Keratinocyte (primary cell): ENCODE data around the gene HIGD2A. TPM values are rescaled to one million over a fixed set of nuclear protein-coding genes. Genes with fewer than 3 reads are reported as not detected.

Source experiments
- DNase-seq: peaks from one replicate; pipeline ENCODE4 v3.0.0-alpha.2; 2011; ENCODE audit warnings: low read depth, missing footprints, low spot score
- FAIRE-seq: peaks from 2 replicates; lab custom pipeline; 2011; peaks lifted over from hg19 to GRCh38; lab: Jason Lieb, UNC
- H2AFZ ChIP-seq: 2 replicates; pipeline ENCODE4 v1.6.0; 2012; ENCODE audit warnings: low read length, control low read depth, inconsistent platforms; ENCODE audit not compliant: control insufficient read depth
- H3K27ac ChIP-seq: 2 replicates; pipeline ENCODE4 v1.5.1; 2011; ENCODE audit warnings: low read length; ENCODE audit not compliant: control insufficient read depth, insufficient read depth
- H3K27me3 ChIP-seq: 3 replicates; pipeline ENCODE4 v1.6.0; 2011; ENCODE audit warnings: low read length; ENCODE audit not compliant: control insufficient read depth, insufficient read depth; ENCODE audit errors: extremely low read depth
- H3K36me3 ChIP-seq, 2 experiments: 2 replicates in 1 of 2; 3 replicates in 1 of 2; pipeline ENCODE4 v1.5.1; 2011; ENCODE audit warnings: low read length in 2 of 2, mild to moderate bottlenecking in 1 of 2; ENCODE audit not compliant: control insufficient read depth in 2 of 2, insufficient read depth in 2 of 2; ENCODE audit errors: extremely low read depth in 1 of 2
- H3K4me1 ChIP-seq: 3 replicates; pipeline ENCODE4 v1.5.1; 2011; ENCODE audit warnings: low read length; ENCODE audit not compliant: control insufficient read depth, insufficient read depth; ENCODE audit errors: extremely low read depth
- H3K4me2 ChIP-seq: 3 replicates; pipeline ENCODE4 v1.6.0; 2011; ENCODE audit warnings: low read depth, low read length; ENCODE audit not compliant: control insufficient read depth, insufficient read depth; ENCODE audit errors: extremely low read depth
- H3K4me3 ChIP-seq, 3 experiments: fragments of 200-600 bp in 1 of 3; sonication (generic) in 1 of 3; 2 replicates in 2 of 3; 3 replicates in 1 of 3; pipeline ENCODE4 v1.5.1; 2011 to 2016; ENCODE audit warnings: low read length in 3 of 3, mild to moderate bottlenecking in 3 of 3, control low read depth in 2 of 3, inconsistent platforms in 1 of 3, low read depth in 1 of 3, mixed read lengths in 1 of 3, mixed run types in 1 of 3, moderate library complexity in 1 of 3; ENCODE audit not compliant: control insufficient read depth in 2 of 3, insufficient read depth in 2 of 3; ENCODE audit errors: extremely low read depth in 1 of 3
- H3K79me2 ChIP-seq: 2 replicates; pipeline ENCODE4 v1.6.0; 2012; ENCODE audit warnings: low read length; ENCODE audit not compliant: control insufficient read depth, insufficient read depth
- H3K9ac ChIP-seq: 3 replicates; pipeline ENCODE4 v1.6.0; 2011; ENCODE audit warnings: low read length; ENCODE audit not compliant: control insufficient read depth, insufficient read depth; ENCODE audit errors: extremely low read depth
- H3K9me1 ChIP-seq: 3 replicates; pipeline ENCODE4 v1.6.0; 2011; ENCODE audit warnings: low read length; ENCODE audit not compliant: control insufficient read depth, insufficient read depth; ENCODE audit errors: extremely low read depth
- H3K9me3 ChIP-seq: 2 replicates; pipeline ENCODE4 v1.5.1; 2012; ENCODE audit warnings: low read depth, low read length; ENCODE audit not compliant: control insufficient read depth
- H4K20me1 ChIP-seq: 3 replicates; pipeline ENCODE4 v1.6.0; 2011; ENCODE audit warnings: low read length; ENCODE audit not compliant: control insufficient read depth, insufficient read depth; ENCODE audit errors: extremely low read depth
- CTCF ChIP-seq, 3 experiments: IDR thresholded peaks in 1 of 3; conservative IDR thresholded peaks in 1 of 3; optimal IDR thresholded peaks in 1 of 3; 2 replicates in 2 of 3; 3 replicates in 1 of 3; pipeline versions ENCODE3 to v1.5.1; 2011; ENCODE audit warnings: low read length in 3 of 3, mild to moderate bottlenecking in 3 of 3, moderate library complexity in 2 of 3, control low read depth in 1 of 3, inconsistent platforms in 1 of 3; ENCODE audit not compliant: insufficient read depth in 2 of 3; ENCODE audit errors: extremely low read depth in 1 of 3
- EZH2 ChIP-seq: IDR thresholded peaks from one replicate; pipeline ENCODE4 v1.6.1; 2012; ENCODE audit warnings: inconsistent platforms, mild to moderate bottlenecking, low read length, moderate library complexity
- dilution Hi-C: fragments of 300-500 bp; cut with MboI; formaldehyde crosslinking; loops from one replicate; pipeline ENCODE4 v1.7.0; 2020; ENCODE audit warnings: low sequenced_read_pairs; ENCODE audit not compliant: extremely low pct_ligation_motif_present
- polyA plus RNA-seq, 5 experiments: library from polyadenylated mRNA; depleted of rRNA in 3 of 5; stranded (reverse) in 3 of 5; stranded (forward) in 1 of 5; unstranded in 1 of 5; fragments of >200 nt; gene quantifications; 1 replicate in 1 of 5; 2 replicates in 3 of 5; 3 replicates in 1 of 5; pipeline versions ENCODE4 v1.2.1 to v1.2.3, GENCODE V29; 2011 to 2012; ENCODE audit warnings: missing spikeins in 2 of 5, low read depth in 1 of 5, low replicate concordance in 1 of 5

HIGD2A gene
- polyA plus RNA-seq, 1 donor (not counting 4 experiments of a cell fraction or from before 2014, with no cell fraction given) = 74.6 TPM

- H2AFZ ChIP-seq = peak overlapping the region; percentile 90
- H3K9me1 ChIP-seq = no peaks in the 10 kb centered on the region
- DNase-seq = no peak
- peaks cover 8% of the 10 kb centered on the region for H3K4me1 ChIP-seq
- TF ChIP-seq EZH2 (no peak), CTCF (optimal IDR thresholded peaks at IDR 0.05 in 1 of 3, IDR thresholded peaks at IDR 0.05 in 1 of 3, conservative IDR thresholded peaks at IDR 0.05 in 1 of 3; ENCODE audit: extremely low read depth in 1 of 3, insufficient read depth in 2 of 3, low read length in 3 of 3) (no peak)
- no peaks in the 10 kb centered on the region for H4K20me1 ChIP-seq
- peak overlapping the region; percentile 71 for H3K9ac ChIP-seq
- H3K9me3 ChIP-seq = no peaks in the 10 kb centered on the region
- H3K4me2 ChIP-seq = peak overlapping the region; percentile 85
- no peak overlapping the region for H3K27ac ChIP-seq
- dilution Hi-C loops = no loop called here
- FAIRE-seq = no peak
- no peaks in the 10 kb centered on the region for H3K27me3 ChIP-seq
- peaks cover 2% of the 10 kb centered on the region for H3K79me2 ChIP-seq
- peak overlapping the region; percentile 42 to 69 (median 63) for H3K4me3 ChIP-seq
- no peaks in the 10 kb centered on the region for H3K36me3 ChIP-seq
These were observed 22.2 kb upstream of the HIGD2A start for GRCh38 chr5:176366232-176366894.

- no peak for DNase-seq
- Histone ChIP-seq H4K20me1 (no peaks in the 10 kb centered on the region), H3K4me2 (no peak overlapping the region), H3K36me3 (peaks cover 0 to 6% of the 10 kb centered on the region in 2 experiments), H2AFZ (no peak overlapping the region), H3K4me1 (peaks cover 3% of the 10 kb centered on the region), H3K9me3 (no peaks in the 10 kb centered on the region), H3K9ac (no peak overlapping the region), H3K27ac (no peak overlapping the region), H3K79me2 (no peaks in the 10 kb centered on the region), H3K27me3 (no peaks in the 10 kb centered on the region), H3K4me3 (no peak overlapping the region), H3K9me1 (no peaks in the 10 kb centered on the region)
- no peak for TF ChIP-seq EZH2
- dilution Hi-C loops = no loop called here
- no peak for FAIRE-seq
These were observed 19.8 kb upstream of the HIGD2A start for GRCh38 chr5:176368726-176369125.
